Activated CD4-positive, alpha-beta memory T cell treated with anti-CD3 and anti-CD28 coated beads for 36 hours (primary cell): Measurements from ENCODE around the gene PLXNA4. TPM values are rescaled to one million over a fixed set of nuclear protein-coding genes. Genes with fewer than 3 reads are reported as not detected.
A peak's percentile ranks its signal among the peaks of the same experiment; 100 is the strongest.
"Not testable (repeated sequence)": the region's sequence is repeated elsewhere in the genome, so short reads cannot be mapped to it uniquely, and the experiment has no call there.

ENCODE experiments used
- CTCF ChIA-PET: fragments of 350-600 bp; sonication (Branson Sonifier 250); formaldehyde crosslinking; loops from one replicate; lab custom pipeline; 2021; ENCODE audit warnings: antibody characterized with exemption, inconsistent platforms; lab: Charles Lee
- POLR2A ChIA-PET: fragments of 350-600 bp; sonication (Branson Sonifier 250); formaldehyde crosslinking; loops from one replicate; lab custom pipeline; 2021; ENCODE audit warnings: antibody characterized with exemption; lab: Charles Lee
- DNase-seq: peaks from one replicate; pipeline ENCODE4 v3.0.0-alpha.2; 2020
- H3K27ac Mint-ChIP-seq: one replicate; pipeline ENCODE4 v1.8.0; 2021; ENCODE audit warnings: mixed read lengths
- H3K27me3 Mint-ChIP-seq: one replicate; pipeline ENCODE4 v1.8.0; 2021; ENCODE audit warnings: mixed read lengths
- H3K36me3 Mint-ChIP-seq: one replicate; pipeline ENCODE4 v1.8.0; 2021; ENCODE audit warnings: mixed read lengths
- H3K4me1 Mint-ChIP-seq: one replicate; pipeline ENCODE4 v1.8.0; 2021; ENCODE audit warnings: low read depth, mixed read lengths
- H3K4me3 Mint-ChIP-seq: one replicate; pipeline ENCODE4 v1.8.0; 2021; ENCODE audit warnings: mild to moderate bottlenecking, mixed read lengths
- H3K9me3 Mint-ChIP-seq: one replicate; pipeline ENCODE4 v1.8.0; 2021; ENCODE audit warnings: mixed read lengths
- intact Hi-C: fragments of 100-400 bp; cut with micrococcal nuclease; formaldehyde crosslinking; loops from one replicate; pipeline ENCODE4 v1.15.1; 2023
- total RNA-seq, 2 experiments: library from RNA; stranded (reverse); gene quantifications; one replicate each; pipeline ENCODE4 v1.2.3, GENCODE V29; 2021

Gene PLXNA4
- total RNA-seq, 2 experiments from 2014 or later, result 0.17 to 0.24 TPM

GRCh38 chr7:132399367-132399766, 176.9 kb downstream of the PLXNA4 start:
- no peaks in the 10 kb centered on the region for H3K9me3 Mint-ChIP-seq
- CTCF ChIA-PET, result interaction anchor here (2.1 kb wide), 1 partner anchor 181 kb away, joined by 8 read pairs; no protein-coding TSS in a partner anchor
- no peaks in the 10 kb centered on the region for H3K4me1 Mint-ChIP-seq
- H3K36me3 Mint-ChIP-seq, result no peaks in the 10 kb centered on the region
- no peak overlapping the region for H3K4me3 Mint-ChIP-seq
- intact Hi-C loops, result no loop called here
- no peaks in the 10 kb centered on the region for H3K27me3 Mint-ChIP-seq
- POLR2A ChIA-PET, result no interaction called here
- H3K27ac Mint-ChIP-seq, result no peak overlapping the region
- DNase-seq, result no peak

GRCh38 chr7:132398253-132398925, 177.9 kb downstream of the PLXNA4 start:
- H3K27ac Mint-ChIP-seq, result no peak overlapping the region
- H3K4me1 Mint-ChIP-seq, result no peaks in the 10 kb centered on the region
- intact Hi-C loops, result no loop called here
- no peak for DNase-seq
- POLR2A ChIA-PET, result no interaction called here
- no peak overlapping the region for H3K4me3 Mint-ChIP-seq
- no peaks in the 10 kb centered on the region for H3K36me3 Mint-ChIP-seq
- H3K9me3 Mint-ChIP-seq, result no peaks in the 10 kb centered on the region
- no peaks in the 10 kb centered on the region for H3K27me3 Mint-ChIP-seq
- CTCF ChIA-PET, result interaction anchor here (0.6 to 2.1 kb wide), 2 partner anchors 182 to 1682 kb away, joined by 3 to 8 read pairs; no protein-coding TSS in a partner anchor

DNA sequence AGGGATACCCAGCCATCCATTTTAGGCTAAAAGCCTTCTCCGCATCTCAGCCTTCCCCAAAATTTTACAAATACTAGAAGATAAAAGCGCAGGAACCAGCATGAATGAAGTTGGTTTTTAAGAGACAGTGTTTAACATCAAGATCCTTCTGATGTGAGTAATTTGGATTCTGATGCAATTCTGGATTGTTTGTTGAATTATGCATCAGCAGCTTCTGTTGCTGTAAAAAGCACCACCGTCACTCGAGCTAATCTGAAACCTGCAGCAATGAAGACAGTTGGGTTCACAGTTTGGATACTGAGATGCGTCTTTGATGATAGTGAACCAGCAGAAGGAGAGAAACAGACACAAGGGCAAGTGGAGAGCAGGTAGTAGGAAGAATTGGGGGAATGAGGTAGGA, 179.2 kb downstream of the PLXNA4 start:
- H3K4me3 Mint-ChIP-seq, result no peak overlapping the region
- POLR2A ChIA-PET, result no interaction called here

DNA sequence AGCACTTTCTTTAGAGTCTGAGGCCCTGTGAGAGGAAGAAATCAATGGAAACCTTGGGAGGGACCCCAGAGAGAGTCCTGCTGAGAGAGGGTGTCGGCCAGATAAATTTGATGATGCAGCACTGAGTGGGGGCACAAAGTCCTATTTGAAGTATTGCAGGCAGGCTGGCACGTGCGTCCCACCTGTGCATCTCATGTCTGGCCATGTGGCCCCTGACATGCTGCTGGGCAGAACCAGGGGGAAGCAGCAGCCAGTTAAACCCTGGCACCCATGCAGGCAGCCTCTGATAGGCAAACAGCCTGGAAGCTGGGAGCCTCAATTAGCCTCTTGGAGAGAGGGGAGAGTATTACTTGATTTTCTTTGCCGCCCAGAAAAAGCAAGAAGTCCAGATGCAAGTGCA, 180.9 kb downstream of the PLXNA4 start:
- no peaks in the 10 kb centered on the region for H3K4me1 Mint-ChIP-seq
- H3K27me3 Mint-ChIP-seq, result no peaks in the 10 kb centered on the region
- no peak for DNase-seq
- ChIA-PET POLR2A (no interaction called here), CTCF (interaction anchor here (1.5 to 6.5 kb wide), 3 partner anchors 17 to 183 kb away, joined by 5 to 95 read pairs (median 5); partner anchors contain the start of gene PLXNA4)
- no peak overlapping the region for H3K27ac Mint-ChIP-seq
- H3K36me3 Mint-ChIP-seq, result no peaks in the 10 kb centered on the region
- intact Hi-C loops, result no loop called here
- no peaks in the 10 kb centered on the region for H3K9me3 Mint-ChIP-seq
- no peak overlapping the region for H3K4me3 Mint-ChIP-seq

More for the DNA sequence above, 179.2 kb downstream of the PLXNA4 start:
- intact Hi-C loops, result no loop called here
- Mint-ChIP-seq H3K27ac (no peak overlapping the region), H3K4me1 (no peaks in the 10 kb centered on the region), H3K9me3 (no peaks in the 10 kb centered on the region), H3K27me3 (no peaks in the 10 kb centered on the region), H3K36me3 (no peaks in the 10 kb centered on the region)
- DNase-seq, result no peak
- CTCF ChIA-PET, result interaction anchor here (2.1 to 6.5 kb wide), 2 partner anchors 181 to 183 kb away, joined by 8 to 95 read pairs; partner anchors contain the start of gene PLXNA4

DNA sequence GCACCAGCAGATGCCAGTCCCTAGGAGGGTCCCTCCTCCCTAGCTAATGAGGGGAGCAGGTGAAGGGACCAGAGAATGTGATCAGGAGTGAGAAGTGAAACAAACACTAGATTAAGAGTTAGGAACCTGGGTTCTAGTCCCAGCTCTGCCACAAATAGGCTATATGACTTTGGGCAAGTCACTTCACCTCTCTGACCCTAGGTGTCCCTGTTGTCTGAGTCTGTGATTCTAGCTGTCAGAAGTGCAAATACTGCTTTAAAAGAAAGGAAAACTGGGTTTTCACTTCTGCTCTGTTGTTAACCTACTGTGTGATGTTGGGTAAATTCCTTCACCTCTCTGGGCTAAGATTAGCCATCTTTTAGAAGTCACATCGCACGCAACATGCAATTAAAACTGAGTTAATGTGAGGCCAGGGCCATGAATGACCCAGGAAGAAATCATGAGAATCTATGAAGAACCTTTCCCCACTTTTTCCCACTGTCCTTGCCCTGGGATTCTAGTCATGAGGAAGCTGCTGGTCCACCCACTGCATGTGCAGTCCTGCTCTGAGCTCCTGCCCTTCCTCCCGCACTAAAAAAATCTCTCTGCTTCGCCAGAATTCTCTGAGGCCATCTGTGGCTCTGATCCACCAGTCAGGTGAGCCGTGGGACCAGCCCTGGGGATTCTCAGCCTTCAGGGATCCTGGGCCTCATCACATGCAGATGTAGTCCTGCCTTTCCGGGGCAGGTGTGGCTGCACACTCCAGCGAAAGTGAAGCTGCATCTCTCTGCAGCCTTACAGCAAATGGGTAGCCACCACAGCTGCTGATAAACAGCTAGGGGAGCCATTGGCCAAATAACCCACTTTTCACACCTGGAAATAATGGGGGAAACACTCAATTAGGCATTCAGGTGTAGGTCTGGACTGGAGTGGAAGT, 181.7 kb downstream of the PLXNA4 start:
- no peaks in the 10 kb centered on the region for H3K4me1 Mint-ChIP-seq
- POLR2A ChIA-PET, result no interaction called here
- H3K27ac Mint-ChIP-seq, result no peak overlapping the region
- H3K27me3 Mint-ChIP-seq, result no peaks in the 10 kb centered on the region
- no peak overlapping the region for H3K4me3 Mint-ChIP-seq
- intact Hi-C loops, result loop anchor here (1.0 kb wide), 1 partner anchor 186 kb away; no protein-coding TSS in a partner anchor
- CTCF ChIA-PET, result interaction anchor here (0.7 to 6.5 kb wide), 7 partner anchors 17 to 188 kb away, joined by 3 to 95 read pairs (median 4); partner anchors contain the start of gene PLXNA4
- peak; percentile 12 for DNase-seq
- no peaks in the 10 kb centered on the region for H3K9me3 Mint-ChIP-seq
- H3K36me3 Mint-ChIP-seq, result no peaks in the 10 kb centered on the region

DNA sequence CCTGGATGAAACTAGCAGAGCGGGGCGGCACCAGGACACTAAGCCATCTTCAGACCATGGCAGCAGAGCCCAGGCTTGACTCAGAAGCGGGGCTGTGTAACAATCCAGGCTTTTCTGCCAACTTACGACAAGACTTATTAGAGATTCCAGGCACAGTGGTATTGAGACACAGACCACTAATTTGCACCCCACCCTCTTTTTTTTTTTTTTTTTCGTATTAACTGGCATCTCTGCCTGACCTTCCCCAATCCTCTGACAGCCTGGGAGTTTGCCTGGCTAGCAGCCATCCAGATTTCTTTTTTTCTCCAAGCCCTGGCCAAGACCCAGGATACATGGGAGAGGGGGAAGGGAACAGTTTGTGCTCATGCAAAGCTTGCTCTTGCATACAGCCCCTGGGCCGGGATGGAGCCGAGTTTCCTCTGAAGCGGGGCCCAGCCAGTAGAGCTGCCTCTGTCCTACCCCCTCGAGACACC, 182.4 kb downstream of the PLXNA4 start:
- intact Hi-C loops, result loop anchor here (1.0 kb wide), 1 partner anchor 186 kb away; no protein-coding TSS in a partner anchor
- CTCF ChIA-PET, result interaction anchor here (0.7 to 6.5 kb wide), 7 partner anchors 18 to 188 kb away, joined by 3 to 95 read pairs (median 4); partner anchors contain the start of gene PLXNA4

DNA sequence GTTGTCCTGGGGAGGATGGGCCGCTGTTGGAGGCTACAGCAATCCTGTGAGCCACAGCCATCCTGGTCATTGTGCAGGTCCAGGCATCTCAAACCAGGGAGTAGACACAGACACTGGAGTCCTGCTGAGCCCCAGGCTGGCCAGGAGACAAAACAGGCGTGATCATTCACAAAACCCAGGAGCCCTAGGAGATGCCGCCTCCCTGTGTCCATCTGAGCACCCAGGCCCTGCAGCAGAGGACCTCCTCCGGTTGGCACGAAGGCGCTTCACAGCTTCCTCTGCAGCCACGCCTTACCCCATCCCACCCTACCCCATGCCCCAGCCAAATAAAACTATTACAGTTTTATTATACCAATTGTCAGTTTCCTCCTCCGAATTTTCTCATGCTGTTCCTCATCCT, 183.6 kb downstream of the PLXNA4 start:
- no peak for DNase-seq
- no peak overlapping the region for H3K4me3 Mint-ChIP-seq
- H3K9me3 Mint-ChIP-seq, result no peaks in the 10 kb centered on the region
- POLR2A ChIA-PET, result no interaction called here
- H3K36me3 Mint-ChIP-seq, result no peaks in the 10 kb centered on the region
- CTCF ChIA-PET, result interaction anchor here (6.5 kb wide), 1 partner anchor 186 kb away, joined by 95 read pairs; the partner anchor contains the start of gene PLXNA4
- intact Hi-C loops, result no loop called here
- H3K4me1 Mint-ChIP-seq, result no peaks in the 10 kb centered on the region
- H3K27ac Mint-ChIP-seq, result no peak overlapping the region
- no peaks in the 10 kb centered on the region for H3K27me3 Mint-ChIP-seq

More for the DNA sequence above, 182.4 kb downstream of the PLXNA4 start:
- Mint-ChIP-seq H3K9me3 (no peaks in the 10 kb centered on the region), H3K4me3 (no peak overlapping the region), H3K27ac (no peak overlapping the region), H3K4me1 (no peaks in the 10 kb centered on the region), H3K27me3 (no peaks in the 10 kb centered on the region), H3K36me3 (no peaks in the 10 kb centered on the region)
- POLR2A ChIA-PET, result no interaction called here
- no peak for DNase-seq

GRCh38 chr7:132390705-132391104, 185.6 kb downstream of the PLXNA4 start:
- Mint-ChIP-seq H3K36me3 (no peaks in the 10 kb centered on the region), H3K27me3 (no peaks in the 10 kb centered on the region), H3K27ac (no peak overlapping the region), H3K4me3 (no peak overlapping the region), H3K4me1 (no peaks in the 10 kb centered on the region), H3K9me3 (no peaks in the 10 kb centered on the region)
- no peak for DNase-seq
- POLR2A ChIA-PET, result no interaction called here
- intact Hi-C loops, result no loop called here
- CTCF ChIA-PET, result interaction anchor here (6.5 kb wide), 1 partner anchor 188 kb away, joined by 95 read pairs; the partner anchor contains the start of gene PLXNA4

- H3K27ac Mint-ChIP-seq, POLR2A ChIA-PET, H3K9me3 Mint-ChIP-seq, intact Hi-C loops, H3K4me3 Mint-ChIP-seq, H3K27me3 Mint-ChIP-seq, DNase-seq, H3K36me3 Mint-ChIP-seq, H3K4me1 Mint-ChIP-seq, CTCF ChIA-PET: not testable (repeated sequence)
Measured at GRCh38 chr7:132390049-132390448, 186.2 kb downstream of the PLXNA4 start.

GRCh38 chr7:132388688-132389087, 187.6 kb downstream of the PLXNA4 start:
- Mint-ChIP-seq H3K36me3 (no peaks in the 10 kb centered on the region), H3K4me3 (no peak overlapping the region), H3K9me3 (no peaks in the 10 kb centered on the region), H3K27ac (no peak overlapping the region), H3K4me1 (no peaks in the 10 kb centered on the region), H3K27me3 (no peaks in the 10 kb centered on the region)
- POLR2A ChIA-PET, result no interaction called here
- DNase-seq, result no peak
- intact Hi-C loops, result no loop called here
- CTCF ChIA-PET, result no interaction called here

DNA sequence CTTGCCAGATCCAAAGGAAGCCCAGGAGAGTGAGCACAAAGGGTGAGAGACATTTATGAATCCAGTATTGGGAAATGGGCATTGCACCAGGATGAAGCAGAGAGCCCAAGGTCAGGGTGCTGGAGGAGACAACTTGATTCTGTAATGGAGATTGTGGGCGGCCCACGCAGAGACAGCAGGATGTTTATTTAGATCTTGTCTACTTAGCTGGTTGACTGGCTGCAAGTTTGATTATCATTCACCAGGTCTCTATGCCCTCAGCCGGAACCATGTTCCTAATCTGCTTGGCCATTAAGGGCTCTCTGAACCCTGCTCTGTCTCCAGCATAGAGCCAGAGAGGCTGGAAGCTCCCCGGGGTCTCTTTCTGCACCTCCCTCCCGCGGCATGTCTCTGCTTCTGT, 188.7 kb downstream of the PLXNA4 start:
- no peak for DNase-seq
- intact Hi-C loops, result no loop called here
- Mint-ChIP-seq H3K27ac (no peak overlapping the region), H3K36me3 (no peaks in the 10 kb centered on the region), H3K4me3 (no peak overlapping the region), H3K27me3 (no peaks in the 10 kb centered on the region), H3K9me3 (no peaks in the 10 kb centered on the region), H3K4me1 (no peaks in the 10 kb centered on the region)
- CTCF ChIA-PET, result no interaction called here
- POLR2A ChIA-PET, result no interaction called here
